Thymus (tissue), 11 donors: ENCODE measurements around the gene C1QTNF12. TPM values are rescaled to one million over a fixed set of nuclear protein-coding genes. Genes with fewer than 3 reads are reported as not detected.
"Not testable (repeated sequence)": the region's sequence is repeated elsewhere in the genome, so short reads cannot be mapped to it uniquely, and the experiment has no call there.

ENCODE experiments used
- DNase-seq, 9 donors: peaks; one replicate each; pipeline ENCODE4 v3.0.0-alpha.2; 2013; ENCODE audit warnings: low spot score in 9 of 9, low read depth in 6 of 9, missing footprints in 1 of 9
- H3K27ac ChIP-seq, 2 donors: one replicate each; pipeline ENCODE4 v1.5.1; 2013; ENCODE audit warnings: control low read depth in 1 of 2, low read depth in 1 of 2, low read length in 1 of 2, mild to moderate bottlenecking in 1 of 2, moderate library complexity in 1 of 2
- H3K27me3 ChIP-seq, 2 donors: one replicate each; pipeline ENCODE4 v1.5.1; 2013; ENCODE audit warnings: low read length in 1 of 2; ENCODE audit not compliant: control insufficient read depth in 2 of 2, insufficient read depth in 1 of 2
- H3K36me3 ChIP-seq, 2 donors: one replicate each; pipeline ENCODE4 v1.5.1; 2013; ENCODE audit warnings: low read length in 1 of 2, mild to moderate bottlenecking in 1 of 2, moderate library complexity in 1 of 2; ENCODE audit not compliant: control insufficient read depth in 2 of 2, insufficient read depth in 2 of 2
- H3K4me1 ChIP-seq, 2 donors: one replicate each; pipeline ENCODE4 v1.5.1; 2013; ENCODE audit warnings: low read length in 2 of 2; ENCODE audit not compliant: control insufficient read depth in 2 of 2, insufficient read depth in 2 of 2
- H3K4me3 ChIP-seq, 2 donors: one replicate each; pipeline ENCODE4 v1.5.1; 2013; ENCODE audit warnings: low read length in 2 of 2, control low read depth in 1 of 2, mild to moderate bottlenecking in 1 of 2
- H3K9me3 ChIP-seq, 2 donors: one replicate each; pipeline ENCODE4 v1.5.1; 2013; ENCODE audit warnings: low read length in 1 of 2, mild to moderate bottlenecking in 1 of 2; ENCODE audit not compliant: control insufficient read depth in 2 of 2, insufficient read depth in 1 of 2
- WGBS: extraction: QIAGEN DNeasy Blood & Tissue Kit; methylation state at CpG from one replicate; pipeline ENCODE4 v1.1.7; 2013; 5-methylcytosine and 5-hydroxymethylcytosine counted together
- polyA plus RNA-seq: library from polyadenylated mRNA; stranded (reverse); fragments of 200-250 nt; gene quantifications from one replicate; pipeline ENCODE4 v1.2.3, GENCODE V29; 2013
- total RNA-seq: library from RNA; stranded (reverse); fragments of 120-200 nt; gene quantifications from one replicate; pipeline ENCODE4 v1.2.4, GENCODE V29; 2013
- donor health status: healthy.

C1QTNF12 gene
- total and polyA plus RNA-seq, 2 donors = 2.1 to 3.4 TPM

- 98% methylated on average over 26 of the region's 26 CpGs for WGBS
- H3K27me3 ChIP-seq = no peaks in the 10 kb centered on the region
- DNase-seq = no peak
- peaks cover 3 to 10% of the 10 kb centered on the region in 2 donors for H3K4me1 ChIP-seq
- peaks cover 0 to 5% of the 10 kb centered on the region in 2 donors for H3K9me3 ChIP-seq
- H3K36me3 ChIP-seq = peaks cover 49 to 65% of the 10 kb centered on the region in 2 donors
- no peak overlapping the region for H3K27ac ChIP-seq
- no peak overlapping the region for H3K4me3 ChIP-seq
Measured at GRCh38 chr1:1255078-1255477, 8.6 kb upstream of the C1QTNF12 start.

GRCh38 chr1:1254667-1254998 lies 8.1 kb upstream of the C1QTNF12 start:
- peaks cover 3 to 10% of the 10 kb centered on the region in 2 donors for H3K4me1 ChIP-seq
- no peak overlapping the region for H3K4me3 ChIP-seq
- 95% methylated on average over 21 of the region's 21 CpGs for WGBS
- H3K9me3 ChIP-seq = peaks cover 0 to 5% of the 10 kb centered on the region in 2 donors
- H3K36me3 ChIP-seq = peaks cover 44 to 61% of the 10 kb centered on the region in 2 donors
- no peak for DNase-seq
- no peaks in the 10 kb centered on the region for H3K27me3 ChIP-seq
- no peak overlapping the region for H3K27ac ChIP-seq

- Histone ChIP-seq H3K36me3 (peaks cover 44 to 56% of the 10 kb centered on the region in 2 donors), H3K27ac (no peak overlapping the region), H3K9me3 (peaks cover 0 to 5% of the 10 kb centered on the region in 2 donors), H3K4me1 (peaks cover 3 to 10% of the 10 kb centered on the region in 2 donors), H3K4me3 (no peak overlapping the region), H3K27me3 (no peaks in the 10 kb centered on the region)
- no peak for DNase-seq
- 98% methylated on average over 50 of the region's 50 CpGs for WGBS
Measured at GRCh38 chr1:1253972-1254666, 7.6 kb upstream of the C1QTNF12 start.

- peaks cover 3 to 10% of the 10 kb centered on the region in 2 donors for H3K4me1 ChIP-seq
- peaks cover 36 to 50% of the 10 kb centered on the region in 2 donors for H3K36me3 ChIP-seq
- H3K9me3 ChIP-seq = peaks cover 0 to 5% of the 10 kb centered on the region in 2 donors
- no peak for DNase-seq
- WGBS = 97% methylated on average over 12 of the region's 12 CpGs
- no peak overlapping the region for H3K4me3 ChIP-seq
- no peak overlapping the region for H3K27ac ChIP-seq
- H3K27me3 ChIP-seq = no peaks in the 10 kb centered on the region
Measured at GRCh38 chr1:1253314-1253713, 6.8 kb upstream of the C1QTNF12 start.

- Histone ChIP-seq H3K9me3 (peaks cover 0 to 5% of the 10 kb centered on the region in 2 donors), H3K36me3 (peaks cover 24 to 34% of the 10 kb centered on the region in 2 donors), H3K4me3 (no peak overlapping the region), H3K27me3 (peaks cover 21 to 23% of the 10 kb centered on the region in 2 donors), H3K4me1 (peaks cover 3 to 10% of the 10 kb centered on the region in 2 donors), H3K27ac (peak overlapping the region in 1 of 2 donors; percentile 26)
- DNase-seq = peak in 7 of 9 donors; percentile 32 to 82 (median 48)
- 50% methylated on average over 16 of the region's 16 CpGs for WGBS
Measured at GRCh38 chr1:1250786-1251284, 4.3 kb upstream of the C1QTNF12 start.

GRCh38 chr1:1248009-1248913 lies 1.7 kb upstream of the C1QTNF12 start:
- H3K36me3 ChIP-seq, H3K4me3 ChIP-seq, H3K27ac ChIP-seq, DNase-seq, H3K4me1 ChIP-seq, H3K9me3 ChIP-seq: not testable (repeated sequence)
- peaks cover 26 to 33% of the 10 kb centered on the region in 2 donors for H3K27me3 ChIP-seq
- 97% methylated on average over 21 of the region's 21 CpGs for WGBS

GRCh38 chr1:1247341-1247913 lies 905 bp upstream of the C1QTNF12 start:
- Histone ChIP-seq H3K4me3 (no peak overlapping the region), H3K36me3 (peaks cover 0 to 2% of the 10 kb centered on the region in 2 donors), H3K9me3 (peaks cover 0 to 5% of the 10 kb centered on the region in 2 donors), H3K4me1 (peaks cover 3 to 10% of the 10 kb centered on the region in 2 donors), H3K27ac (no peak overlapping the region), H3K27me3 (peaks cover 26 to 33% of the 10 kb centered on the region in 2 donors)
- DNase-seq = no peak
- WGBS = 80% methylated on average over 25 of the region's 25 CpGs

GRCh38 chr1:1245817-1246576 lies 525 bp downstream of the C1QTNF12 start:
- peaks cover 0 to 5% of the 10 kb centered on the region in 2 donors for H3K9me3 ChIP-seq
- H3K4me1 ChIP-seq = peaks cover 3 to 7% of the 10 kb centered on the region in 2 donors
- no peak overlapping the region for H3K4me3 ChIP-seq
- H3K27me3 ChIP-seq = peaks cover 26 to 33% of the 10 kb centered on the region in 2 donors
- WGBS = 40% methylated on average over 45 of the region's 45 CpGs
- H3K36me3 ChIP-seq = no peaks in the 10 kb centered on the region
- no peak for DNase-seq
- no peak overlapping the region for H3K27ac ChIP-seq
